ENCODE results near the gene SPG7.
"Not testable (repeated sequence)": the region's sequence is repeated elsewhere in the genome, so short reads cannot be mapped to it uniquely, and the experiment has no call there.

Gene SPG7

DNA sequence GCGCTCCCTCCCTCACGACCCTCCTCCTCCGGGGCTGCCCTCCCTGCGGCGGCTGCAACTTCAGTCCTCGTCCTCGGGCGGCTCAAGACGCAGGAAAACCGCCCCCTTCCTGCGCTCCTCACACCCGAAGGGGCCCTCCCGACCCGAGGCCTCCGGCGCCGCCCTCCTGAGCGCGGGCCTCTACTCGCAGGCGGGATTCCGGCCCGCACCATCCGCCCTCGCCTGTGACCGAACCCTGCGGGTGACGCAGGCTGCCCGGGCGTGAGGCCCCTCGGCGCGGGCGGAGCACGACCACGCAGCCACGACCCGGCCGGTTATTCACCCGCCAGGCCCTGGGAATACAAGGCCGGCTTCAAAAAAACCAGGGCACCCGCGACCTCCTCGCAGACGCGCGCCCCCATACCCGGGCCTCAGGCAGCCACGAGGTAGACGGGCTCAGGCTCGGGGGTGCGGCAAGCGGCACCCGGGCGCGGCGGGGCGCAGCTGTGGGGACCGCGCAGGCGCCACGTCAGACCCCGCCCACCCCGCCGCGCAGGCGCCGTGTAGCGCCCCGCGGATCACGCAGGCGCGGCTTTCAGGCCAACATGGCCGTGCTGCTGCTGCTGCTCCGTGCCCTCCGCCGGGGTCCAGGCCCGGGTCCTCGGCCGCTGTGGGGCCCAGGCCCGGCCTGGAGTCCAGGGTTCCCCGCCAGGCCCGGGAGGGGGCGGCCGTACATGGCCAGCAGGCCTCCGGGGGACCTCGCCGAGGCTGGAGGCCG is at the start of gene SPG7:
Gene SPG7 (plus strand): TSS at position 570 of the 757 bp plus-strand sequence. CDS start 15 bp downstream, at position 585.
- peak; percentile 6 to 83 for DNase-seq

DNA sequence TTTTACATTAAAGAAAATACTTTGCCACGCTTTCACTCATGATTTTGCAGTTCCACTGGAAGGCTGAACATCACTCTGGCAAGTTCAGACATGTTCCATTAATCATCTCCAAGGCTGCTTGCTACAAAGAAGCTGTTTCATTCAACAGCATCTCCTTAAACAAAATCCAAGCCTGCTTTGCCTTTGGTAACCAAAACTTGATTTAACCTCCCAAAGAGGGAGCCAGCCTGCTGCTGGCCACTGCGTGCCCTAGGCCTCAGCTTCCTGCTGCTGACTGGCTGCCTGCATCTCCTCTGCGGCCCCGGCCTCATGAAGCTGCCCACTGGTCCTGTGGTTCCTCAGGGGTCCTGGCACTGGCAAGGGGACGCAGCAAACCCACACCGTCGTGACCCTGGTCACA is 49.7 kb upstream of the SPG7 start:
- DNase-seq, result no peak

- no peak for DNase-seq
Measured at GRCh38 chr16:89458967-89459366, 49.2 kb upstream of the SPG7 start.

GRCh38 chr16:89460556-89460955 is 47.6 kb upstream of the SPG7 start:
- no peak for DNase-seq

DNA sequence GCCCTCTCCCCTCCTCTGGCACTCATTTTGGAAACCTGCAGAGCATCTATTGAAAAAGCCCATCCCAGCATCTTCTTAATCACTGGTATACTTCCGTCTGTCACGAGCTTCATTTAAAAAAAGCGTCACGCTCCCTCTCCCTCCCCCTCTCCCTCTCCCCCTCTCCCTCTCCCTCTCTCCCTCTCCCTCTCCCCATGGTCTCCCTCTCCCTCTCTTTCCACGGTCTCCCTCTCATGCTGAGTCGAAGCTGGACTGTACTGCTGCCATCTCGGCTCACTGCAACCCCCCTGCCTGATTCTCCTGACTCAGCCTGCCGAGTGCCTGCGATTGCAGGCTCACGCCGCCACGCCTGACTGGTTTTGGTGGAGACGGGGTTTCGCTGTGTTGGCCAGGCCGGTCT is 46.3 kb upstream of the SPG7 start:
- not testable (repeated sequence) for DNase-seq

DNA sequence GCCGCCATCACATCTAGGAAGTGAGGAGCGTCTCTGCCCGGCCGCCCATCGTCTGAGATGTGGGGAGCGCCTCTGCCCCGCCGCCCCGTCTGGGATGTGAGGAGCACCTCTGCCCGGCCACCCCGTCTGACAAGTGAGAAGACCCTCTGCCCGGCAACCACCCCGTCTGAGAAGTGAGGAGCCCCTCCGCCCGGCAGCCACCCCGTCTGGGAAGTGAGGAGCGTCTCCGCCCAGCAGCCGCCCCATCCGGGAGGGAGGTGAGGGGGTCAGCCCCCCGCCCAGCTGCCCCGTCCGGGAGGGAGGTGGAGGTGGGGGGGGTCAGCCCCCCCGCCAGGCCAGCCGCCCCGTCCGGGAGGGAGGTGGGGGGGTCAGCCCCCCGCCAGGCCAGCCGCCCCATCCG is 45.6 kb upstream of the SPG7 start:
- not testable (repeated sequence) for DNase-seq

- not testable (repeated sequence) for DNase-seq
Measured at GRCh38 chr16:89463312-89463711, 44.9 kb upstream of the SPG7 start.

GRCh38 chr16:89466920-89467319 is 41.3 kb upstream of the SPG7 start:
- DNase-seq, result no peak

- no peak for DNase-seq
Measured at GRCh38 chr16:89467382-89467781, 40.8 kb upstream of the SPG7 start.

DNA sequence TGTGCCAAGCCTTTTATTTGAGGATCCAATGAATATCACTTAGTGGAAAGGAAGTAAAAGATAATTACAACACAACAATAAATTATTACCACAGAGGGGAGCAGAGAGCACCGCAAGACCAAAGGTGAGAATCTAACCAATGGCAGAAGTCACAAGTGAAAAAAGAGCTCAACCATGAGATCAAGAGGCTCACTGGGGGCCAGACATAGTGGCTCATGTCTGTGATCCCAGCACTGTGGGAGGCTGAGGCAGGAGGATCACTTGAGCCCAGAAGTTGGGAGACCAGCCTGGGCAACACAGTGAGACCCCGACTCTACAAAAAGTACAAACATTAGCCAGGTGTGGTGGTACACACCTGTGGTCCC is 35.5 kb upstream of the SPG7 start:
- no peak for DNase-seq

GRCh38 chr16:89473136-89473712 is 35.0 kb upstream of the SPG7 start:
- DNase-seq, result no peak

GRCh38 chr16:89473791-89474414 is 34.3 kb upstream of the SPG7 start:
- no peak for DNase-seq

DNA sequence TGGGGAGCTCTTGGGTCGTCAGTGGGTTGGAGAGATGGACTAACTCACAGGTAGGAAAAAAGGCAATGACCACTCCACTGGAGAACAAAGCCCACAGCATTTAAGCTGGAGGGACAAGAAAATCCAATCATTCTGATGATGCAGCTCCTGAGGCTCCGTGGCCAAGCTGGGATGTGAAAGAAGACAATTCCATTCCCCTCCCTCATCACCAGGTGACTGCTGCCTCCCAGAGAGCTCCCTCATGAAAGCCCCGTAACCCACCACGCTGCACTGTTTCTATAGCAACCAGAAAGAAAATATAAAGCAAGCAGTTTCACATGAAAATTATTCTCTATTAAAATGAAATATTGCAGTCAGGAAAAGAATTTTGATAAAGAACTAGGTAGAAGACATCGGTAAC is 33.1 kb upstream of the SPG7 start:
- DNase-seq, result no peak

- DNase-seq, result peak; percentile 22 to 39
Measured at GRCh38 chr16:89476379-89476778, 31.8 kb upstream of the SPG7 start.

DNA sequence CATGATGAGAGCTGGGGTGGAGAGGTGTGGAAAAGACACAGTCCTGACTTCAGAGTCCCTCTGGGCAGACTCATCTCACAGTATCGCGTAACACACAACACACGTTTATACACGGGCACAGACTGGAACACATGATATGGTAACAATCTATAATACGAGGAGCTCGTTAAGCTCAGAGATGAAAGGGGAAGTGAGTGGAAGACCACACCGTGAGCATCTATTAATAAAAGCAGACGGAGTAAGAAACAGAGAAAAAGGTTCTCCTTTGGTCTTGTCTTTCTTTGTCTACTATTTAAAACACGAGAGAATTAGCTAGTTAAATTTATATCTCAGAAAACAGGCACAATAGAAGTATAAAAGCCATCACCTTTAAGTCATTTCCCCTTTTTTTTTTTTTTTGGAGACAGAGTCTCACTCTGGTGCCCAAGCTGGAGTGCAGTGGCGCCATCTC is 31.4 kb upstream of the SPG7 start:
- peak; percentile 21 to 38 for DNase-seq

- no peak for DNase-seq
Measured at GRCh38 chr16:89478576-89479221, 29.5 kb upstream of the SPG7 start.

GRCh38 chr16:89481356-89481955 is 26.7 kb upstream of the SPG7 start:
- peak; percentile 2 to 16 for DNase-seq

GRCh38 chr16:89482150-89482816 is 25.9 kb upstream of the SPG7 start:
- no peak for DNase-seq

- DNase-seq, result no peak
Measured at GRCh38 chr16:89482817-89483205, 25.4 kb upstream of the SPG7 start.

DNA sequence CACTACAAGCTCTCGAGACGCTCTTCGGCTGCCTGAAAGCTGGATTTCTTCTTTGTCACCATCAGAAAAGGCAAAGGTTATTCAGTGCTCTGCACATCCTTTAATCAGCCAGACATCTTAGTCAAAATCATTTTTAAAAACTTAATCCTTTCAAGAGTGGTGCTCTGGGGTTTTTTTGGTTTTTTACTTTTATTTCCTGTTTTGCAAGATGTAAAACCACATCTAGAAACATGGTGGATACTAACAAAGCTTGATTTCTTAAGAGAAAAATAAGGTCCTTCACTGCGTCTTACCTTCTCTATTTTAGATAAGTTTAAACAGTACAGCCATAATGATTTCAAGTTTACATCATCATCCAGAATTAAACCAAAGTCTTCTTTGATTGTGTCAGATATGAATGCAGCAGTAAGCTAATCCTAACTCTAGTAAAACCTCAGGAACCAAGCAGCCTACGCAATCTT is 24.1 kb upstream of the SPG7 start:
- DNase-seq, result no peak

- DNase-seq, result no peak
Measured at GRCh38 chr16:89484923-89485679, 23.1 kb upstream of the SPG7 start.

Data from NCI-H526 (cell line).